ENCODE data around the gene SHPK. TPM values are rescaled to one million over a fixed set of nuclear protein-coding genes. Genes with fewer than 3 reads are reported as not detected.

The SHPK gene
- total RNA-seq, 1 donor from 2014 or later = 6.8 TPM

DNA sequence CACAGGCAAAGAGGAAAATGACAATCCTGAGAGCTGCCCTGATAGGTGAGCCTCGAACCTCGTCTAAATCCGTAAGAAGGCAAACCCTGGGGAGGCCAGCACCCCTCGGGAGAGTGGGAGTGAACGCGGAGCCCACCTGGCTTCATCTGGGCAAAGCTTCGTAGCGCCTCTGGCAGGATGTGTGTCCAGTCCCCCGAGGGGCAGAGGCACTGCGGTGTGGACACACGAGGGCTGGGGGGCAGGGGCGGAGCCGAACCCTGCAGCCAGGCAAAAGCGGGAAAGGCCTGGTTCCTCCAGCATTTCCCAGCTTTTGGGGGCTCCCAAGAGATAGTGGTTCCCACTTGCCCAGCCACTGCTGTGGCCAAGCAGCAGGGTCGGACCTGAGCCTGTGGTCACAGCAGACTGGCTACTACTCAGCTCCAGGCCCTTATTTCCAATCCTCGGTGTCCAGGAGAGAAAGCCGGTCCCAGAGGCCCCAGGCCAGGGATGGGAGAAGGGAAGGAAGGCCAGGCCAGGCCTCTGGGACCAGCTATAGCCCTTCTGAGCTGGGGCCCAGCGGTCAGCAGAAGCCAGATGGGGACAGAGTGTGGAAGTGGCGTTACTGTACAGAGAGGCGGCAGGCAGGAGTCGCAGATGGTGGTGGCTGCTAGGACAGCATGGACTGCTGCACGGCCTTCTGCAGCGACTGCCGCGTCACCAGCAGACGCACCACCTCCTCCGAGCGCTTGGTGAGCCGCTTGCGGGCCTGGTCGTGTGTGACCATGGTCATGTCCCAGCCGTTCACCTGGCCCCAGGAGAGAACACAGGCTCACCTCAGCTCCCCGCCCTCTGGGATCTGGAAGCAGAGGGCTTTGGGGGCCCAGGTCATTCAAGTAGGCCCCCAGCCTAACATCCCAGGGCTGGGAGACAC lies 27.3 kb upstream of the SHPK start:
- Histone ChIP-seq H3K27ac (ENCODE audit: low read depth, low read length) (no peak overlapping the region), H3K9ac (ENCODE audit: low read depth in 1 of 3, low read length in 3 of 3) (no peak overlapping the region), H3K4me3 (ENCODE audit: low read length in 3 of 3) (no peak overlapping the region), H3K9me3 (ENCODE audit: control insufficient read depth in 3 of 3, low read length in 3 of 3) (no peaks in the 10 kb centered on the region), H3K27me3 (ENCODE audit: control insufficient read depth in 3 of 3, insufficient read depth in 3 of 3, low read length in 3 of 3) (no peaks in the 10 kb centered on the region), H3K36me3 (ENCODE audit: control insufficient read depth in 3 of 3, insufficient read depth in 3 of 3, low read length in 3 of 3) (peaks cover 18 to 31% (median 19%) of the 10 kb centered on the region in 3 donors), H3K4me1 (ENCODE audit: control insufficient read depth in 3 of 3, insufficient read depth in 3 of 3, low read length in 3 of 3) (peaks cover 42 to 46% (median 43%) of the 10 kb centered on the region in 3 donors)

DNA sequence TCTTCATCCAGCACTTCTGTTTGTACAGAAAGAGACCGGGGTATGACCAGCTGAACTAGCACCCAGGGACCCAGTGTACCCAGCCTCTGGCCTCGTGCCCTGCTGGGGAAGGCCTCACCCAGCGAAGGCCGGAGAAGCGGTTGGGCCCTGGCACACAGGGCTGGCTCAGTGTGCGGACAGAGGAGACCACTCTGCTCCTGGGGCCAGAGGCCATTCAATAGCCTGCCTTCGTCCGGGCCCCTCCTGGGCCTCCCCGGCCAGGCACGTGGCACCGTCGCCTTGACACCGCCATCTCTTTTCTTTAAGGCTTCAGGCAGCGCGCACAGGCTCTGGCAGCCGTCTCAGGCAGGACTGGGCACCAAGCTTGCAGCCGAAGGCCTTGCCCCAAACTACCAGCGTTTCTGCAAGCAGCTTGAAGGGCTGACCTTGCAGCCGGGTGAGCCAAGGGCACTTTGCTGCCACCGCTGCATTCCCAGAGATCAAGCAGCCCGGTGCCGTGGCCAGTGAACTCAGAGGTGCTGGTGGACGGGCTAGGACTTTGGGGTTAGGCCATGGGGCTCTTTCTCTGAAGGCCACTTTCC lies 24.4 kb upstream of the SHPK start:
- Histone ChIP-seq H3K9me3 (ENCODE audit: control insufficient read depth in 3 of 3, low read length in 3 of 3) (no peaks in the 10 kb centered on the region), H3K4me3 (ENCODE audit: low read length in 3 of 3) (no peak overlapping the region), H3K27me3 (ENCODE audit: control insufficient read depth in 3 of 3, insufficient read depth in 3 of 3, low read length in 3 of 3) (no peaks in the 10 kb centered on the region), H3K27ac (ENCODE audit: low read depth, low read length) (peak overlapping the region; percentile 68), H3K4me1 (ENCODE audit: control insufficient read depth in 3 of 3, insufficient read depth in 3 of 3, low read length in 3 of 3) (peaks cover 19 to 29% (median 22%) of the 10 kb centered on the region in 3 donors), H3K36me3 (ENCODE audit: control insufficient read depth in 3 of 3, insufficient read depth in 3 of 3, low read length in 3 of 3) (peaks cover 18 to 31% (median 26%) of the 10 kb centered on the region in 3 donors), H3K9ac (ENCODE audit: low read depth in 1 of 3, low read length in 3 of 3) (peak overlapping the region in 2 of 3 donors; percentile 61 to 62)

DNA sequence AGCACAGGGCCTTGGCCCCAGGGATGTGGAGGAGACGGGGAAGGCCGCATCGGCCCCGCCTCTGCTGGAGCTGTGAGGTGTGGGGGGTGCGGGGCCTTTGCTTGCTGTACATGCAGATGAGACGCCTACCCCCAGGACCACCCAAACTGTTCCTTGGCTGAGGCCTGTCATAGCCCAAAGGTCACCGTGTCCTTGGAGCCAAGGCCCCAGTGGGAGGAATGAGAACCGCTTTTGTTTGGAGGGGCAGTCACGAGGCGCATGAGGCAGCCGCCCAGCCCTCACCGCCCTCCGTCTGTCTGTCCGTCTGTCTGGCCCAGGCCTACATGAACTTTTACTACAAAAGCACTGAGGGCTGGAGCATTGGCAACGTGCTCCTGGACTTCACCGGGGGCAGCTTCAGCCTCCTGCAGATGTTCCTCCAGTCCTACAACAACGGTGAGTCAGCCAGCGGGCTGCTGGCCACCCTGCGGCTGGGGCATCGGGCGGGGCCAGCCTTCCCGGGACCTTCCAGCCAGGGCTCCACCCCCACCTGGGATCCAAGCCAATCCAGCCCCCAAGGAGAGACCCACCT lies 23.6 kb upstream of the SHPK start:
- peak overlapping the region; percentile 68 for H3K27ac ChIP-seq (ENCODE audit: low read depth, low read length)
- H3K36me3 ChIP-seq (ENCODE audit: control insufficient read depth in 3 of 3, insufficient read depth in 3 of 3, low read length in 3 of 3) = peaks cover 18 to 29% (median 28%) of the 10 kb centered on the region in 3 donors
- peaks cover 19 to 29% (median 22%) of the 10 kb centered on the region in 3 donors for H3K4me1 ChIP-seq (ENCODE audit: control insufficient read depth in 3 of 3, insufficient read depth in 3 of 3, low read length in 3 of 3)
- no peaks in the 10 kb centered on the region for H3K27me3 ChIP-seq (ENCODE audit: control insufficient read depth in 3 of 3, insufficient read depth in 3 of 3, low read length in 3 of 3)
- peak overlapping the region in 2 of 3 donors; percentile 43 to 62 for H3K9ac ChIP-seq (ENCODE audit: low read depth in 1 of 3, low read length in 3 of 3)
- H3K4me3 ChIP-seq (ENCODE audit: low read length in 3 of 3) = no peak overlapping the region
- H3K9me3 ChIP-seq (ENCODE audit: control insufficient read depth in 3 of 3, low read length in 3 of 3) = no peaks in the 10 kb centered on the region

DNA sequence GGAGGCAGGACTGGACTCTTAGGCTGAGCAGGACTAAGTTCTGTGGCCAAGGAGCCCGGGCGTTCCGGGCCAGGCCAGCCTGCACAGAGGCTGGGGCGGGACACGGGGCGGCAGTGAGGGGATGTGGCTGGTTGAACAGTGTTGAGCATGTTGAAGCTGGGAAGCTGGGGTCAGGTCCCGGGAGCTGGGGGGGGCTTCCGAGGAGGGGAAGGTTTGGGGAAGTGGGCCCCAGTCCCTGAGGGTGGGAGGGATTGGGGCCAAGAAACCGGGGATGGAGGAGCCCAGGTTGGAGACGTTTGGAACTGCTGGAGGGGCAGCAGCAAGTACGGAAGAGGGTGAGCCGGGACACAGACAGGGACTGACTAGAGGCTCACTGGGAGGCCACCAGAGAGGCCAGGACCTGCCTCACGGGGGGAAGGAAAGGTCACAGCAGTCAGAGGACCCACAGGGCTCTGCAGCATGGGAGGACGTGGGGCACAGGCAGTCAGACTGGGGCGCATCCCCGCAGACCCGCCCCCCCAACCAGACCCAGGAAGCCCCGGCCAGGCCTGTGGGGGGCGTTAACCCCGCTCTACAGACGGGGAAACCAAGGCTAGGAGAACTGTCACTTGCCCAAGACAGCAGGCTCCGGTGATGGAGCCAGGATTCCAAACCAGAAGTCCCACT lies 22.9 kb upstream of the SHPK start:
- Histone ChIP-seq H3K4me3 (ENCODE audit: low read length in 3 of 3) (no peak overlapping the region), H3K27me3 (ENCODE audit: control insufficient read depth in 3 of 3, insufficient read depth in 3 of 3, low read length in 3 of 3) (no peaks in the 10 kb centered on the region), H3K36me3 (ENCODE audit: control insufficient read depth in 3 of 3, insufficient read depth in 3 of 3, low read length in 3 of 3) (peaks cover 15 to 22% (median 21%) of the 10 kb centered on the region in 3 donors), H3K27ac (ENCODE audit: low read depth, low read length) (peak overlapping the region; percentile 68), H3K4me1 (ENCODE audit: control insufficient read depth in 3 of 3, insufficient read depth in 3 of 3, low read length in 3 of 3) (peaks cover 19 to 29% (median 22%) of the 10 kb centered on the region in 3 donors), H3K9ac (ENCODE audit: low read depth in 1 of 3, low read length in 3 of 3) (peak overlapping the region in 1 of 3 donors; percentile 40), H3K9me3 (ENCODE audit: control insufficient read depth in 3 of 3, low read length in 3 of 3) (no peaks in the 10 kb centered on the region)

DNA sequence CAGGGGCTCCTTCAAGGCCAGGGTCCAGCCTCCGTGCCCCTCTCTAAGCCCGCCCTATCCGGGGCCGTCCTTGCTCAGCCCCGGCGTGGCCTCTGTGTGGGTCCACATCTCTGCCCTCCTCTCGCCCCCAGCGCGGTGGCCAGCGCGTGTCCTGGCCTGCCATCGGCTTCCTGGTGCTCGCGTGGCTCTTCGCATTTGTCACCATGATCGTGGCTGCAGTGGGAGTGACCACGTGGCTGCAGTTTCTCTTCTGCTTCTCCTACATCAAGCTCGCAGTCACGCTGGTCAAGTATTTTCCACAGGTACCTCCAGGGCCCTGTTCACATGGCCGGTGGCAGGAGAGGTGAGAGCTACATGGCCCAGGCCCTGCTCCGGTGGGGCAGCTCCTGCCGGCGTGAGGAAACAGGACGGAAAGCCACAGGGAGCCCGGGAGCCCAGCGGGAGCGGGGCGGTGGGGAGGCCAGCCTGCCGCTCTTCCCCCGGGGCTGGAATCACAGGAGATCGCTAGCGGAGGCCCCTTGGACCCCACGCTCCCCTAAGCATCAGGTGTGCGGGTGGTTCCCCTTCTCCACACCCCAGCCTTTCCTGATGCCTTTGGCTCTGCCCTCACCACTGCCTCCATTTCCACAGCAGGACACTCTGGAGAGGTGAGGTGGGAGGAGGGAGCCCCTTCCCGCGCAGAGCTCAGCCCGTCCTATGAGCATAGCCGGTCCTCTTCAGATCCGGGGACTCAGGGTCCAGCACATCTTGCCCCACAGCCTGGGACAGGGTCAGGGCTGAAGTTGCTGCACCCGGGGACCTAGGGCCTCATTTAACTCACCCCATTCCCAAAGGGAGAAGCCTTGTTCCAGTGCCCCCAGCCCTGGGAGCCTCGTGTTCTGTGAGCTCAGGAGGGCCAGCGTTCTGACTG lies 22.1 kb upstream of the SHPK start:
- peaks cover 7 to 15% (median 13%) of the 10 kb centered on the region in 3 donors for H3K36me3 ChIP-seq (ENCODE audit: control insufficient read depth in 3 of 3, insufficient read depth in 3 of 3, low read length in 3 of 3)
- H3K4me3 ChIP-seq (ENCODE audit: low read length in 3 of 3) = no peak overlapping the region
- H3K27me3 ChIP-seq (ENCODE audit: control insufficient read depth in 3 of 3, insufficient read depth in 3 of 3, low read length in 3 of 3) = no peaks in the 10 kb centered on the region
- H3K9ac ChIP-seq (ENCODE audit: low read depth in 1 of 3, low read length in 3 of 3) = peak overlapping the region in 1 of 3 donors; percentile 40
- peaks cover 19 to 29% (median 22%) of the 10 kb centered on the region in 3 donors for H3K4me1 ChIP-seq (ENCODE audit: control insufficient read depth in 3 of 3, insufficient read depth in 3 of 3, low read length in 3 of 3)
- H3K9me3 ChIP-seq (ENCODE audit: control insufficient read depth in 3 of 3, low read length in 3 of 3) = no peaks in the 10 kb centered on the region
- peak overlapping the region; percentile 40 for H3K27ac ChIP-seq (ENCODE audit: low read depth, low read length)

DNA sequence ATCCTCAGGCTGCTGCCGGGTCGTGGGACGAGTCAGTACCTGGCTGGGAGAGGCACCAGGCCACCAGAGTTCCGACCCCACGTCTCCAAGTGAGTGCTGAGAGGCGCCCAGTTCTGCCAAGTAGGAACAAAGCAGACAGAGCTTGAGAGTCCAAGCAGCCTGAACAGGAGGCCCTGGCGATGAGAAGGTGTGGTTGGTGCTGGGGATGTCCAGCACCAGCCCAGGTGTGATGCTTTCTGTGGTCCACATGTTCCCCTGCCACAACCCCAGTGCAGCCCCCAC lies 21.5 kb upstream of the SHPK start:
- Histone ChIP-seq H3K9ac (ENCODE audit: low read depth in 1 of 3, low read length in 3 of 3) (no peak overlapping the region), H3K27ac (ENCODE audit: low read depth, low read length) (no peak overlapping the region), H3K27me3 (ENCODE audit: control insufficient read depth in 3 of 3, insufficient read depth in 3 of 3, low read length in 3 of 3) (no peaks in the 10 kb centered on the region), H3K4me3 (ENCODE audit: low read length in 3 of 3) (no peak overlapping the region), H3K4me1 (ENCODE audit: control insufficient read depth in 3 of 3, insufficient read depth in 3 of 3, low read length in 3 of 3) (peaks cover 19 to 29% (median 22%) of the 10 kb centered on the region in 3 donors), H3K9me3 (ENCODE audit: control insufficient read depth in 3 of 3, low read length in 3 of 3) (no peaks in the 10 kb centered on the region), H3K36me3 (ENCODE audit: control insufficient read depth in 3 of 3, insufficient read depth in 3 of 3, low read length in 3 of 3) (peaks cover 5 to 11% (median 10%) of the 10 kb centered on the region in 3 donors)

DNA sequence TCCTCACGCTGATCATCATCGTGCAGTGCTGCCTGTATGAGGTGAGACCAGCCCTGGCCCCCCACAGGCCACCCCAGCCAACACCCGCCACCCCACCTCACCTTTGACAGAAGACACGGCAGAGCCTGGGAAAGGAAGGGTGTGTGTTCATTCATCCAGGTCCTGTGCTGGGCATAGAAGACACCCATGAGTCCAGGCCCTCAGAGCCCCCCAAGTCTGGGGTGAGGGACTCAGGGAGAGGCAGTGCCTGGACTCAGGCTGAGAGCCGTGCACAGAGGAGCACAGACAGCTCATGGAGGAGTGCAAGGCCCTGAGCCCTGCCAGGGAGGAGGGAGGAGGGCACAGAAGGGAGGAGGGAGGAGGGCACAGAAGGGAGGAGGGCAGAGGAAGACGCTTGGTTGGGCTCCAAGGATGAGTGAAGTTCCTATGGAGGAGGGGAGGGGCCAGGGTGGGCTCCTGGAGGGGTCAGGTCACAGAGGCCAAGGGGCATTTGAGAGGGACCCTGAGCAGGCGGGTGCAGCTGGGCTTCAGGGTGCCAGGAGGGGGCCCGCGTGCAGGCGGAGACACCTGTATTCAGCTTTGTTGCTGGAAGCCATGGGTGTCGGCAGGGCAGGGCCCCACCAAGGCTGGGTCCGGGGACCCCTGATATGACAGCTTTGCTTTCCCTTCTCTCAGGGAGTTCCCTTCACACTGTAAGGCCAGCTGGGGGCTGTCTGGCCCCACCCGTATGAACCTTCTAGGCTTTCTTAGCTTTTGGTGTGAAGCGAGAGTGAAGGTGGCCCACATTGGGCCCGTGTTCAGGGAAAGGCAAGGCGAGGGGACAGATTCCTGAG lies 20.9 kb upstream of the SHPK start:
- H3K4me3 ChIP-seq (ENCODE audit: low read length in 3 of 3) = no peak overlapping the region
- H3K4me1 ChIP-seq (ENCODE audit: control insufficient read depth in 3 of 3, insufficient read depth in 3 of 3, low read length in 3 of 3) = peaks cover 19 to 29% (median 22%) of the 10 kb centered on the region in 3 donors
- H3K9me3 ChIP-seq (ENCODE audit: control insufficient read depth in 3 of 3, low read length in 3 of 3) = no peaks in the 10 kb centered on the region
- no peak overlapping the region for H3K27ac ChIP-seq (ENCODE audit: low read depth, low read length)
- no peaks in the 10 kb centered on the region for H3K27me3 ChIP-seq (ENCODE audit: control insufficient read depth in 3 of 3, insufficient read depth in 3 of 3, low read length in 3 of 3)
- no peak overlapping the region for H3K9ac ChIP-seq (ENCODE audit: low read depth in 1 of 3, low read length in 3 of 3)
- peaks cover 6 to 12% (median 10%) of the 10 kb centered on the region in 3 donors for H3K36me3 ChIP-seq (ENCODE audit: control insufficient read depth in 3 of 3, insufficient read depth in 3 of 3, low read length in 3 of 3)

DNA sequence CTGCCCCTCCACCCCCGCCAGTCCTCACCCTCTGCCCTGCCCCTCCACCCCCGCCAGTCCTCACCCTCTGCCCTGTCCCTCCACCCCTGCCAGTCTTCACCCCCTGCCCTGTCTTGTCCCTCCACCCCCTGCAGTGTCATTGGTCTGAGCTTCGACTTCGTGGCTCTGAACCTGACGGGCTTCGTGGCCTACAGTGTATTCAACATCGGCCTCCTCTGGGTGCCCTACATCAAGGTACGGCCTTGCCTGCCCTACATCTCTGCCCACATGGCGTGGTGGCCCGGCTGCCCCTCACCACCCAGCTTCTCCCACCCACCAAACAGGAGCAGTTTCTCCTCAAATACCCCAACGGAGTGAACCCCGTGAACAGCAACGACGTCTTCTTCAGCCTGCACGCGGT lies 20.3 kb upstream of the SHPK start:
- no peaks in the 10 kb centered on the region for H3K27me3 ChIP-seq (ENCODE audit: control insufficient read depth in 3 of 3, insufficient read depth in 3 of 3, low read length in 3 of 3)
- H3K36me3 ChIP-seq (ENCODE audit: control insufficient read depth in 3 of 3, insufficient read depth in 3 of 3, low read length in 3 of 3) = peaks cover 6 to 13% (median 7%) of the 10 kb centered on the region in 3 donors
- no peak overlapping the region for H3K4me3 ChIP-seq (ENCODE audit: low read length in 3 of 3)
- no peak overlapping the region for H3K9ac ChIP-seq (ENCODE audit: low read depth in 1 of 3, low read length in 3 of 3)
- H3K9me3 ChIP-seq (ENCODE audit: control insufficient read depth in 3 of 3, low read length in 3 of 3) = no peaks in the 10 kb centered on the region
- H3K4me1 ChIP-seq (ENCODE audit: control insufficient read depth in 3 of 3, insufficient read depth in 3 of 3, low read length in 3 of 3) = peaks cover 19 to 29% (median 22%) of the 10 kb centered on the region in 3 donors
- no peak overlapping the region for H3K27ac ChIP-seq (ENCODE audit: low read depth, low read length)
